HG03460 (cell line): Measurements from ENCODE around the gene TMEM184A.

Experiments
- ATAC-seq: cut with Tn5 transposase; IDR thresholded peaks from one replicate; pipeline ENCODE4 v1.9.1; 2021; ENCODE audit not compliant: unreplicated experiment

Gene TMEM184A

GRCh38 chr7:1569016-1569415 lies 13.0 kb upstream of the TMEM184A start:
- no peak for ATAC-seq

- no peak for ATAC-seq
Observed at GRCh38 chr7:1567896-1568510, 12.0 kb upstream of the TMEM184A start.

- no peak for ATAC-seq
Observed at GRCh38 chr7:1567049-1567771, 11.2 kb upstream of the TMEM184A start.

DNA sequence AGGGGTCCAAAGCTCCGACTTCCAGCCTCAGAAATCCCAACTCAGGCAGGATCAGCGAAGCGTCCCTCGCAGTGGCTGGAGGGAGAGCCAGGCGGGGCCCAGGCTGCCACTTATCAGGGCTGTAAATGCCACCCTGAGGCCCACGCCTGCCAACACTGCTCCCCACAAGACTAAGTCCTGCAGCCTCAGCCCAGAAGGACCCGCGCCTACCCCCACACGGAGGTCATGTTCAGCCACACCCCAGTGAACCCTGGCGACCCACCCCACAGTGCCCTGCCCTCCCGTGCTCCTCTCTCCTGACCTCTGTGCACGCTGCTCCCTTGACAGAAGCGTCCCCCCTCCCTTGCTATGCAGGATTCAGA lies 10.7 kb upstream of the TMEM184A start:
- no peak for ATAC-seq

- ATAC-seq: no peak
Observed at GRCh38 chr7:1564603-1565022, 8.6 kb upstream of the TMEM184A start.

DNA sequence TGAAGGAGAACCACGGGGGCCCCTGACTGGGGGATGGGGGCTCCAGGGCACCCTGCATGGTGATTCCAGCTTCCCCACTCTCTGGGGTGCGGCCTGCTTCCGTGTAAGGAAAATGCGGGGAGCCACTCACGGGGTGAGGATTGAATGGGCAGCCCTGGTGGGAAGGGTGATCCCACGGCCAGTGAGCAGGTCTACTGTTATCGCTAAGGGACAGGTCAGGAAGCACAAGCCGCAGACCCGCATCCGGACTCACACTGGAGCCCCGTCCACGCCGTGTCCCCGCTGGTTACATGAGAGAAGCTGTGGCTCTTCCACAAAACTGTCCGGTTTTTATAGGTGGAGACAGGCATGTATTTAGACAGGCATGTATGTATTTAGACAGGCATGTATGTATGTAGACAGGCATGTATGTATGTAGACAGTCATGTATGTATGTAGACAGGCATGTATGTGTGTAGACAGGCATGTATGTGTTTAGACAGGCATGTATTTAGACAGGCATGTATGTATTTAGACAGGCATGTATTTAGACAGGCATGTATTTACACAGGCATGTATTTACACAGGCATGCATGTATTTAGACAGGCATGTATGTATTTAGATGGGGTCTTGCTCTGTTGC lies 8.1 kb upstream of the TMEM184A start:
- ATAC-seq: no peak

DNA sequence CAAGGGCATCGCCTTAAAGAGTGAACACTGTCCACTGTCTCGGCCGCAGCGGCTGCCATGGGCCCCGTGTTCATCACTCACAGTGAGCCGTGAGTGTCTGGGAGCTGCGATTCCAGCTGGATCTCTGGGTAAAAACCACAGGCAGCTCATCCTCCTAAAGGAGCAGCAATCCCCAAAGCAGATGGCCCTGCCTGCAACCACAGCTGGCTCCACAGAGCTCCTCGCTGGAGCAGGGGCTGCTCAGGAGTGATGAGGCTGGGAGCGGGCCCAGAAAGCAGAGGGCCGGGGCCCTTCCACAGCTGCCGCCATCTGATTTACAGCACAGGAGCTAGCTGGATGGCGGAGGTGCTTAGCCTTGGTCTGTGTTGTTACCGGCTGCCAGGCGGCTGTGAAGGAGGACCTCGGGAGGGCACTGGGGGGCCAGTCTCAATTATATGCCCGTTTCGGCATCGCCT lies 6.6 kb upstream of the TMEM184A start:
- no peak for ATAC-seq

GRCh38 chr7:1562116-1562515 lies 6.1 kb upstream of the TMEM184A start:
- ATAC-seq: no peak

- no peak for ATAC-seq
Observed at GRCh38 chr7:1561036-1561940, 5.3 kb upstream of the TMEM184A start.

DNA sequence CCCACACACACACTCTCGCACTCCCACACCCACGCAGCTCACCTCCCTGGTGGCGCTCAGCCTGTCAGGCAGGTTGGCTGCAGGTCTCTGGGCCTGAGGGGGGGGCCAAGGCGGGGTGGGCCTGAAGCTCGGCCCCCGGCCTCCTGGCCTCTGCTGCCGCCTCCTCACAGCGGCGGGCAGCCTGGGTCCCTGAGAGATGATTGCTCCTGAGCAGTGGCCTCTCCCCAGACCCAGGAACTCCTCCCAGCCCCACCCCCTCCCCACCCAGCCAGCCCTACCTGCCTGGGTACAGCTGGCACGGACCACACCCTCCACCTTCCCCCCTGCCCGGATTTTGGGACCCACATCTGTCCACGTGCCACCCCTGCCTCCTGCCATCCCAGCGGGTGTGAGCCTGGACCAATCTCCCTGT lies 4.6 kb upstream of the TMEM184A start:
- no peak for ATAC-seq

DNA sequence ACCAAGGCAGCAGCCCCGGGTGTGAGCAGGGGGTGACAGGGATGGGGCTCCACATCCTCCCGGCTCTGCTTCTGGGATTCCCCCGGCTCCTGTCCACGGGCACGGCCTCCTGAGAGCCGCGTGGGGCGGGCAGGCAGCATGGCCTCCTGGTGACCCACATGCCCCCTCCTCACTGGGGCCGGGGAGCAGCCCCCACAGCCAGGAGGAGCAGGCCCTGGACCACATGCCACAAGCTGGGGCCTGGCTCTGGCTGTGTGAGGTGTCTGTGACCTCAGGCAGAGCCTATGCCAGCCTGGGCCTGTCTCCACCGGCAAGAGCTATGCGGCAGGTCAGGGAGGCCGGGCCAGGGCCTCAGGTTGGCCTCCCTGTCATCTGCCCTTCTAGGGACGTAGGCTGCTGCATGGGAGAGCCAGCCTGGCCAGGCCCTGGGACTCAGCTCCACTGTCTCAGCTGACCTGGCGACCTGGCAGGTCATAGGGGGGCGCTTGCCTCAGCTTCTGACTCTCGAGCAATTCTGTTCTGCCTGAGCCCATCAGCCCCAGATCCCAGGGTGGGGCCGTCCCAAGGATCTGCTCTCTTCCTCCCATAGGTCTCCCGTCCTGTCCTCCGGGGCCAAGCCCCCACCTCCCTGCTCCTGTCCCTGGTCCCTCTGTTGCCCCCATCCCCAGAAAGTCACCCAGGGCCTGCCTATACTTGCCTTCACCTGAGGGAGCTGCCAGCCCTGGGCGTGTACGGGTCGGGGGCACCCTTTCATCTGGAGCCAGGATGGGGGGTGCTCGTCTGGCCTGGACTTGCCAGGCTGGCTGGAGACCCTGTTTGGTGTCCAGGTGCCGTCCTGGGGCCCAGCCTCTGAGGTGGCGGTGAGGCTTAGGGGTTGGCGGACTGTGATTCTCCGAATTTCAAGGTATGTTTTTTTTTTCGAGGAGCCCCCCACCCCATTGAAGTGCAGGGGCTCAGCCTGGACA lies 3.9 kb upstream of the TMEM184A start:
- no peak for ATAC-seq

- ATAC-seq: no peak
Observed at GRCh38 chr7:1558841-1559625, 3.0 kb upstream of the TMEM184A start.

DNA sequence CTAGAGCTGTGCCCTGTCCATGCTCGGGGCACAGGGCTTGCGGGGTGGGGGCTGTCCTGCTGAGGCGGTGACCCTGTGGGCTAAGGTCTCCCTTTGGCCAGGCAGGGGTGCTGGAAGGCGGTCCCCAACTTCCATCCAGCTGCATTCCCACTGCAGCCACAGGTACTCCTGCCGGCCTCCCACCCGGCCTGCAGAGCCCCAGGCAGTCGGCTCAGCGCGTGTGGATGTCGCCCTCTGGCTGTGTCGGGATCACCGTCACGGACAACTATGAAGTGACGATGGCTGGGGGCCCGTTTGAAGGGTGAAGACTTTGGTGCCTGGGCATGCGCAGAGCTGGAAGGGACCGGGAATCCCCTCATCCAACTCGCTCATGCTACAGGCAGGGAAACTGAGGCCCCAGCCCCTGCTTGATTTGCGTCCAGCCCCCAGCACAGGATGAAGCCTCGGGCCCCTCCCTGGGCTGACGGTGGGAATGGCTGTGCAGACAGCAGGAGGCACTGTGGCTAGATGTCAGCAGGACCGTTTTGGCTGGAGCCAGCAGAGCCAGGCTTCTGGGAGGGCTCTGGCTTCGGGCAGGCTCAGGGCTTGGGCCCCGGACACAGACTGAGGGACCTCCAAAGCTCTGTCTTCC lies 2.3 kb upstream of the TMEM184A start:
- no peak for ATAC-seq

GRCh38 chr7:1557771-1558170 lies 1.8 kb upstream of the TMEM184A start:
- no peak for ATAC-seq

DNA sequence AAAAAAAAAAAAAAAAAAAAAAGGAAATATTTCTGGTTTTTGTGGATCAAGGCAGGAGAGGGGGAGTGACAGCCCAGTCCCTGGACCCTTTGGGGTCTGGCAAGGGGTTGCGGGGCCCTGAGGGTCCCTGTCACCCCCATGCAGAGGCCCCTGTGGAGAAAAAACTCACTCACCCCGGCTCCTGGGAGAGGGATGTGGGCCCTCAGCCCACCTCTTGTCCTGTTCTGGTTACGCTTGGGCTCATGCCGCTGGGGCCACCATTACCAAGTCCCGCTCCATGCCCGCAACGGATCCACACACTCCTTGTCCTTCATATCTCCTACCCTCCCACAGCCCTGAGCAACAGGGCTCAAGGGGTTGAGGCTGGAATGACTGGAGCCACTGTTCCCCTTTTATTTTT lies 1.0 kb upstream of the TMEM184A start:
- ATAC-seq: no peak

DNA sequence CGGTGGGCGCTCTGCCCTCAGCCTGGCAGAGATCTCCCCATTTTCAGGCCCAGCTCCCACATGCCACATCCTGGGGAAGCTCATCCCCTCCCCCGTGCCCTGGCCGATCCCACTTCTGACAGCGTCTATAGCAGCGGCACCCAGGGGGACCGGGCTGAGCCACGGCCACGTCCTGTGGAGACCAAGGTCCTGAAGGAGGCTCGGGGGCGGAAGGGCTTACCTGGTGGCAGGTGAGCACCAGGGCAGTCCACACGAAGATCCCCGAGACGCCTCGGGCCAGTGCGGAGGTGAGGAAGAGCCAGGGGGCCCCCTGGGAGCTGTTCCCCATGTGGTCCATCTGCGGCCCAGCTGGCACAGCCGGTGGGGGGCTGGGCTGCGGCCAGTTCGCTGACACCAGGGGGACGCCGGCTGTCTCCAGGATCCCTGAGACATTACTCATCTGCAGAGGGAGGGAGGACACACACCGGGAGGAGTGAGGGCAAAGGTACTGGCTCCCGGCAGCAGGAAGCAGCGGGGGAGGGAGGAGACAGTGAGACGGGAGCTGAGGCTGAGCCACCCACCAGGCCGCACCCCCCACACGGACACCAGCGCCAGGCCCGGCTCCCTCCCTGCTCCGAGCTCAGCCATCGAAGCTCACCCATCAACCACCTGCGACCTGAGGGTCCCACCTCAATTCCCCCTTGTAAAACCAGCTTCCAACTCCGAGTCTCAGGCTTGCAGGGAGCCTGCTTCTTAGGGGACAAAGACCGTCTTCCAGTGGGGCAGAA lies 776 bp downstream of the TMEM184A start:
- no peak for ATAC-seq

DNA sequence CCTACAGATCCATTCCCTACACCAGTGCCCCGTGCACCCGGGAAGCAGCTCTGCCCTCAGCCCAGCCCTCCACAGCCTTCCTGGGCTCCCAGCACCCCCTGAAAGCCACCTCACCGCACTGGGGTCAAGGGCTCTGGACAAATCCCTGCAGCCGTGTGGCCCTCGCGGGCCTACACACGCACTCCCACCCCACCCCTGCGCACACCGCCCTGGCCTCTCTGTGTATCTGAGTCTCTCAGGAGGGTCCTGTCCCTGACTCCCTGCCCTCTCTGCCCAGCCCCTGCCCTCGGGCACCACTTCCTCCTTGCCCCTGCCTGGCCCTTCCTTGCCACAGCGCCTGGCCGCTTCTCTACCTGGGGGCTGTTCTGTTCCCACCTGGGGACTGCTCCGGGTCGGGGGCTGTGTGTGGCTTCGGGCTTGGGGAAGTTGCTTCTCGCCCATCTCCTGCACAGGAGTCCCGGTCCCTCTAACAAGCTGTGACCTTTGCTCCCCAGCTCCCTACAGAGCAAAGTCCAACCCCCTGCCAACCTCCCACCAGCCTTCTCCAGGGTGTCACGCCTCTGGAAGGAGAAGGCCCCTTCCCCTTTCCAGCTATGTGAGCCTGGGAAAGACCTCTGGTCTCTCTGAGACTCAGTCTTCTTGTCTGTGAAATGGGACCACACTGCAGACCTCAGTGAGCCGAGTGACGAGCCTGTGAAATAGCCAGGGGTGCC lies 1.5 kb downstream of the TMEM184A start:
- no peak for ATAC-seq
